Peyer's patch (tissue), 4 donors: ENCODE measurements around the gene POU6F1.

Experiments
- POLR2A ChIP-seq, 2 donors: fragments of 450-650 bp; IDR thresholded peaks; one replicate each; pipeline ENCODE4 v1.5.1; 2017; ENCODE audit warnings: antibody characterized with exemption in 2 of 2, mild to moderate bottlenecking in 2 of 2, moderate library complexity in 2 of 2
- TF ChIP-seq, protein P1 (sequence below), 6 experiments: fragments of 450-650 bp in 4 of 6; fragments of 200-600 bp in 2 of 6; sonication (generic) in 1 of 6; IDR thresholded peaks; one replicate each; pipeline ENCODE4 v1.5.1; 2017 to 2019; ENCODE audit warnings: antibody characterized with exemption in 6 of 6, mild to moderate bottlenecking in 3 of 6, moderate library complexity in 1 of 6

- TF ChIP-seq, protein P1, sequence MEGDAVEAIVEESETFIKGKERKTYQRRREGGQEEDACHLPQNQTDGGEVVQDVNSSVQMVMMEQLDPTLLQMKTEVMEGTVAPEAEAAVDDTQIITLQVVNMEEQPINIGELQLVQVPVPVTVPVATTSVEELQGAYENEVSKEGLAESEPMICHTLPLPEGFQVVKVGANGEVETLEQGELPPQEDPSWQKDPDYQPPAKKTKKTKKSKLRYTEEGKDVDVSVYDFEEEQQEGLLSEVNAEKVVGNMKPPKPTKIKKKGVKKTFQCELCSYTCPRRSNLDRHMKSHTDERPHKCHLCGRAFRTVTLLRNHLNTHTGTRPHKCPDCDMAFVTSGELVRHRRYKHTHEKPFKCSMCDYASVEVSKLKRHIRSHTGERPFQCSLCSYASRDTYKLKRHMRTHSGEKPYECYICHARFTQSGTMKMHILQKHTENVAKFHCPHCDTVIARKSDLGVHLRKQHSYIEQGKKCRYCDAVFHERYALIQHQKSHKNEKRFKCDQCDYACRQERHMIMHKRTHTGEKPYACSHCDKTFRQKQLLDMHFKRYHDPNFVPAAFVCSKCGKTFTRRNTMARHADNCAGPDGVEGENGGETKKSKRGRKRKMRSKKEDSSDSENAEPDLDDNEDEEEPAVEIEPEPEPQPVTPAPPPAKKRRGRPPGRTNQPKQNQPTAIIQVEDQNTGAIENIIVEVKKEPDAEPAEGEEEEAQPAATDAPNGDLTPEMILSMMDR (IDR thresholded peaks at IDR 0.05), result no peak
- no peak for TF ChIP-seq POLR2A (IDR thresholded peaks at IDR 0.05)
These were observed 17.7 kb downstream of the POU6F1 start for GRCh38 chr12:51200156-51200555.
